Suppressor macrophage treated with lipopolysaccharide for 4 hours (primary cell): ENCODE results near the gene TTC13.
"Not testable (repeated sequence)": the region's sequence is repeated elsewhere in the genome, so short reads cannot be mapped to it uniquely, and the experiment has no call there.

Experiments
- DNase-seq: peaks from one replicate; pipeline ENCODE4 v3.0.0-alpha.2; 2020

Gene TTC13

GRCh38 chr1:230986976-230987375, 8.3 kb upstream of the TTC13 start:
- DNase-seq, result no peak

DNA sequence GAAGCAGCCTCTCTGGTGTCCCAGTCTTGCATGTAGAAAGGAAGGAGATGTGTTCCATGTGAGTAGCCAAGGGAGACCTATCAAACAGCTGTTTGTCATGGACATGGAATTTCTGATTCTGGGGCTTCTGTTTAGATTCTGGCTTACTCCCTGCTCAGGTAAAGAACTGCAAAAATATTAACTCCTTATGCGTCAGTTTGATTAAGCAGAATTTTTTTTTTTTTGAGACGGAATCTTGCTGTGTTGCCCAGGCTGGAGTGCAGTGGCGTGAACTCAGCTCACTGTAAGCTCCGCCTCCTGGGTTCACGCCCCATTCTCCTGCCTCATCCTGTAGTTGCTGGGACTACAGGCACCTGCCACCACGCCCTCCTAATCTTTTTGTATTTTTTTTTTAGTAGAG, 7.0 kb upstream of the TTC13 start:
- DNase-seq, result no peak

DNA sequence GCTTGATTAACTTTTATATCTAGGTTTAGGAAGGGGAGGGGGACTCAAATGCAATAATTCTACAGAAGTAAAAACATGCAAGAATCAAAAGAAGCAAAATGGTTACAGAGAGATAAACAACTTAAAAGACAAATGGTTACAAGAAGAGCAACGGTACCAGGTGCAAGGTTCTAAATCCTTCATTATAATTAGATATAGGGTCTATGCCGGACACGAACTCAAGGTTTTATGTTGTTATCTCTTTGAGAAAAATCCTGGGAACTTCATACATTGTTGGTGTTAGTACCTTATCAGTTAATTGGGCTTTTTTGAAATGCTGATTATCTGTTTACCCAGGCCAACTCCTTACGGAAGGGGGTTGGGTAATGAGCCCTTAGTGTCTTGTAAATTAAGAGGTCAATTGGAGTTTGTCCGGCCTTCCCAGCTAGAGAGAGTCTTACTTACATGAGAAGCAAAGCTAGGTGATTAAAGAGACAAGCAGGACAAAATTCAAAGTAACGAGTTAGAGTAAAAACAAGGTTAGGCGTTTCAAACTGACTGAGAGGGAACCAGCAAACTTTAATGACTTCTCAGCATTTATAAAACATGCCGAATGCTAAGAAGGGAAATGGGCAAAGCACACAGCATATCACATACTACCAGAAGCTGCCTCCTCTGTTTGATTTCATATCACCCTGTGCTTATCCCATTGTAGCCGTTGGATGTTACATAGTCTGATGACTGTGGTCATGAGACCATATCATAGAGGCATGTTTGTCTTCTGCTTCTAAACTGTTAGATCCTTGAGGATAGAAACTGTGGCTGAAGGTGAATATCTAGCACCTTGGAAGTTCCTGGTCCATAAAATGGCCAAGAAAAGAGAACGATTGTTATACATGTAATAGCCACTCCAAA, 6.2 kb upstream of the TTC13 start:
- not testable (repeated sequence) for DNase-seq

- no peak for DNase-seq
Measured at GRCh38 chr1:230983811-230984210, 5.2 kb upstream of the TTC13 start.

DNA sequence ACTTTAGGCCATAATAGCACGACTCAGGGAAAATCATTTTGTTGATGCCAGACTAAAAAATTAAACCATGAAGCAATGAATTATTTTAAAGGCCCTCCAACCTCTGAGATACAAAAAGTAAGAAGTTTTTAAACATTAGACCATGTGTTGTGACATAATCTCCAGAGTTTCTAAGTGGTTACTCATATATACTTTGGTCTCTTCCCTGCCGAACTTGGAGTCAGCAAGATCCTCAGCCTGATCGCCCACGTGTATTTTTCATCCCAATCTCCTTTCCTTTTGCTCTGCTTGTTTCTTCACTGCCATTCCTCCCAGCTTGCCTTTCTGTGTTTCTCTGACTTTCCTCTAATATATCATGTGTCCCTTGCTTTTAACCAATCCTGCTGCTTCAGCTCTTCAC, 4.0 kb upstream of the TTC13 start:
- no peak for DNase-seq

DNA sequence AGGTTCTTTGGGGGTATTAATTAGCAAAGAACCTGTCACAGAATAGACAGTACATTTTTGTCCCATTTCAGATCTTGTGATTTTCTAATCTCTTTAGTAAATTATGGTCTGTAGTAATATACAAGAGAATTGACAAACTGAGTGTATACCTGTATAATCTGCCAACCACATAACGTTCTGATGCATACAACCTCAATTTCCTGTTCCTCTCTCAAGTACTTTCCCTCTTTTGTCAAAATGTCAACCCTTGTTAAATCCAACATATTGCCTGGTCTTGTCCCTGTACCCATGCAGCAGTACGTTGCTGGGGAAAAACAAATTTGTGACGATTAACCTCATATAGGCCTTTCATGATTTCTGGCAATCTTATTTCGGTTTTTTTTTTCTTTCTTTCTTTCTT, 1.3 kb upstream of the TTC13 start:
- no peak for DNase-seq

GRCh38 chr1:230979389-230979716, 692 bp upstream of the TTC13 start:
- peak; percentile 9 for DNase-seq

- peak; percentile 34 for DNase-seq
Measured at GRCh38 chr1:230977761-230978490, 735 bp downstream of the TTC13 start.

DNA sequence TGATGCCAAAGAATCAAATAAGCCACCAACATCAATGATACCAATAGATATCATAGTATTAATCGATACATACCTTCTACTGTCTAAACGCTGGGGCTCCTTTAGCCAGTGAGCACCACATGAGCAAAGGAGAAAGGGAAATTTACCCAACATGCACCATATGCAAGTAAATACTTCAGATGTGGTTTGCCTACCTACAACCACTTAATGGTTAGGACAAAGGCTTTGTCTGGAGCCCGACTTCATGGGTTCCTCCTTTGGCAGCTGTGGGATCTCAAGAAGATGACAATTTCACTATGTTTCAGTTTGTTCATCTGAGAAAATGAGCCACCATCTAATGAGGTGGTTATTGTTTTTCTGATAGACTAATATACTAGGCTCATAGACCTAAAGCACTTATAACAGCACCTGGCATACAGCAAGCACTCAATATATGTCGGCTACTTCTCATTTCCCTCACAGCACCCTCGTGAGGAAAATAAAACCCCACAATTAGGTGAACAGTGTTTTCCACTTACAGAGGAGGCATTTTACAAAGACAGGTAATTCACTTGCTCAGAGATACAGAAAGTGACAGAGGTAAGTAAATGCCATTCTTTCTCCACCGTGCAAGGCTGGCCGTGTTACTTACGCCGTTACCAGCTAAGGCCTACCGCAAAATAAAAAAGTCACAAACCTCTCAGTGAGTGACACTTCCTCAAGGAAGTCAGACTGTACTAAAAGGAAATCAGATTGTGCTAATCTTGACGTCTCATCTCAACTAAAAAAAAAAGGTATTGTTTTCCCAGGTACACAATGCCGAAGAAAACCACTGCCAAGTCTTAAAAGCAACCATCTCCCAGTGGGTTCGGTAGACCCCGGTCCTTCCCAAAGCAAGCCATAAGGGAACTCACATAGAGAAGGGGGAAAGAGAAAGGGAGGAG, 1.6 kb downstream of the TTC13 start:
- DNase-seq, result peak; percentile 32

- DNase-seq, result no peak
Measured at GRCh38 chr1:230976360-230976759, 2.3 kb downstream of the TTC13 start.

GRCh38 chr1:230975636-230976035, 3.0 kb downstream of the TTC13 start:
- DNase-seq, result no peak

GRCh38 chr1:230972855-230973271, 5.8 kb downstream of the TTC13 start:
- peak; percentile 67 for DNase-seq

DNA sequence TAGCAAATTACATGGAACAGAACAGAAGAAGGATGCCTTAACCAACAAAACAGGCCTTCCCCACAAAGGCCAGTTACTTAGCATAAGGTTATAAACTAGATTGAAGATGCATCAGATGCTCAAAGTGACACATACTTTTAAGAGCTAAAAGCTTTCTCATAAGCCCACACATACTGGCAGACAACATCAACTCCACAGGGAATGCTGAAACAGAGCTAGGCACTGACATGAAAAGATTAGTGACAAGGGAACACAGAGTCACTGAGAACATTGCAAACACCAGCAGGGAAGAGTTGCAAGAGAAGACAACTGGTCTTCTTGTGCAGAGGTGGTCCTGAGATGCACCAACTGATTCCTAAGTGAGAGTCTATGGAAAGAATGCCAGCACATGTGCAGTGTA, 6.9 kb downstream of the TTC13 start:
- no peak for DNase-seq

- no peak for DNase-seq
Measured at GRCh38 chr1:230970432-230970831, 8.2 kb downstream of the TTC13 start.

- DNase-seq, result no peak
Measured at GRCh38 chr1:230966358-230966873, 12.2 kb downstream of the TTC13 start.

GRCh38 chr1:230965535-230965934, 13.1 kb downstream of the TTC13 start:
- DNase-seq, result no peak

DNA sequence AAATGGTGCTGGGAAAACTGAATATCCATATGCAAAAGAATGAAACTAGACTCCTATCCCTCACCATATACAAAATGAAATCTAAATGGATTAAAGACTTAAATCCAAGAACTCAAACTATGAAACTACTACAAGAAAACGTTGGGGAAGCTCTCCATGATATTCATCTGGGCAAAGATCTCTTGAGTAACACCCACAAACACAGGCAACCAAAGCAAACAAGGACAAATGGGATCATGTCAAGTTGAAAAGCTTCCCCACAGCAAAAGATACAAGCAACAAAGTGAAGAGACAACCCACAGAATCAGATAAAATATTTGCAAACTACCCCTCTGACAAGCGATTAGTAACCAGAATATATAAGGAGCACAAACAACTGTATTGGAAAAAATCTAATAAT, 13.8 kb downstream of the TTC13 start:
- DNase-seq, result no peak

DNA sequence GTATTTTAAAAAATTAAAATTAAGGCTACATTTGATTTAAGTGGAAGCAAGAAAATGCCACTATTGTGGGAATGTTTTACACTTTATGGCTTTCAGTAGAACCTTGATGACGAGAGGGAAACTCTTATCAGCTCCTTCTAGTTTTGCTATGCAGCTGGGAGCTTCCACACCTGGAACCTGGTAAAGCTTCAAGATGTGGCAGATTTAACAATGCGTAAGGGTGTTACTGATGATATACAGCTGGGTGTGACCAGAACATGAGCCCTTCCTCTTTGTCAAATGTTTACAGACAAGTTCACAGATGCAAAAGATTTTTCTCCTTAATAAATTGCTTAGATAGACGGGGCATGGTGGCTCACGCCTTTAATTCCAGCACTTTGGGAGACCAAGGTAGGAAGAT, 20.3 kb downstream of the TTC13 start:
- DNase-seq, result no peak

DNA sequence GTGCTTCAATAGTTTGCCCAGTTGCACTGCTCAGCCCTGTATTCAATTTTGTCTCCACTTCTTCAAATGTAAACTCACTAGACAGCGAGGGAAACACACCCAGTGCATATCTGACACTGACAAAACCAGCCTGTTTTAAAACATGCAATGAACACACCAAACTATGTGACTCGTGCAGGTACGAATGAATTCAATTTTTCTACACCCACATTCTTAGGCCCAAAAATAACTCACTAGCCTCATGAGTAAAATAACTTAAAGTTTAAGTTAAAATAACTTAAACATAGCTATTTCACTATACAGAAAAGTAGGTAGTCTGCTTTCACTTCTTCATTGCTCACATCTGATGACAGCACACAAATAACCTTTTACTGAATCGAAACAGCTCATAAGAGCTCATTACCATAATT, 21.1 kb downstream of the TTC13 start:
- no peak for DNase-seq

GRCh38 chr1:230950404-230950803, 28.3 kb downstream of the TTC13 start:
- no peak for DNase-seq

GRCh38 chr1:230948903-230949302, 29.8 kb downstream of the TTC13 start:
- no peak for DNase-seq

GRCh38 chr1:230948301-230948700, 30.4 kb downstream of the TTC13 start:
- no peak for DNase-seq

DNA sequence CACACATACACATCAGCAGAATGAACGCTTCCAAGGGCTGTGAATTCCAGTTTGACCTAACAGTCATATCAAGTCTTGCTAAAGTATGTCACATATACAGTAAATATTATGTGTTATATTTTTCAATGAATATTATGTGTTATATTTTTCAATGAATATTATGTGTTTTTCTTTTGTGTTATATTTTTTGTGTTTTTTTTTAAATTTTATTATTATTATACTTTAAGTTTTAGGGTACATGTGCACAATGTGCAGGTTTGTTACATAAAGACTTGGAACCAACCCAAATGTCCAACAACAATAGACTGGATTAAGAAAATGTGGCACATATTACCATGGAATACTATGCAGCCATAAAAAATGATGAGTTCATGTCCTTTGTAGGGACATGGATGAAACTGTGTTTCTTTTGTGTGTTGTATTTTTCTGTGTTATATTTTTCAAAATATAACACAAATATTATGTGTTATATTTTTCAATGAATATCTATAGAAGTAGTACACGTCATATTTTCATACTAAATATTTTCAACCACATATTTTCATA, 35.5 kb downstream of the TTC13 start:
- DNase-seq, result no peak
